H1 (cell line): ENCODE results near the gene AHSG. TPM values are rescaled to one million over a fixed set of nuclear protein-coding genes. Genes with fewer than 3 reads are reported as not detected.

Experiments used
- ATF2 ChIP-seq: IDR thresholded peaks from 2 replicates; pipeline ENCODE4 v1.6.1; 2012; ENCODE audit warnings: low read length, inconsistent platforms
- BRCA1 ChIP-seq: IDR thresholded peaks from 2 replicates; pipeline ENCODE4 v1.6.1; 2012; ENCODE audit warnings: low read depth, low read length, improper control_type of control experiment
- POLR2A ChIP-seq, 2 experiments: IDR thresholded peaks; 1 replicate in 1 of 2; 2 replicates in 1 of 2; pipeline ENCODE4 v1.6.1; 2011; ENCODE audit warnings: low read depth in 2 of 2, low read length in 2 of 2, mild to moderate bottlenecking in 2 of 2; ENCODE audit errors: control extremely low read depth in 1 of 2
- RFX5 ChIP-seq: IDR thresholded peaks from 2 replicates; pipeline ENCODE4 v1.6.1; 2011; ENCODE audit warnings: low read depth, low read length, improper control_type of control experiment, borderline replicate concordance
- ZNF274 ChIP-seq: IDR thresholded peaks from 2 replicates; pipeline ENCODE4 v1.7.0; 2012; ENCODE audit warnings: low read length, borderline replicate concordance; ENCODE audit errors: extremely low read depth
- polyA plus RNA-seq, 7 experiments: library from polyadenylated mRNA; depleted of rRNA in 3 of 7; stranded (reverse) in 5 of 7; unstranded in 2 of 7; fragments of >200 nt in 5 of 7; fragments of 200-250 nt in 2 of 7; gene quantifications; 1 replicate in 5 of 7; 2 replicates in 1 of 7; 4 replicates in 1 of 7; pipeline versions ENCODE4 v1.2.1 to v1.2.3, GENCODE V29; 2011 to 2013; ENCODE audit warnings: missing spikeins in 2 of 7, mixed read lengths in 2 of 7
- total RNA-seq: library from RNA; stranded (reverse); fragmentation: NEBNext Ultra II Directional; extraction: Animal tissue kit (Norgen Biotek cat#: 25700); gene quantifications from 2 replicates; pipeline ENCODE4 v1.2.1, GENCODE V29; 2021
- TF ChIP-seq, protein P1 (sequence below): fragments of 300-600 bp; sonication (generic); IDR thresholded peaks from 2 replicates; pipeline ENCODE4 v1.7.1; 2012; ENCODE audit warnings: low read length, moderate library complexity, mild to moderate bottlenecking, inconsistent platforms; ENCODE audit not compliant: insufficient replicate concordance

The AHSG gene
- total and polyA plus RNA-seq, 2 of the 8 experiments (the other 6 are each of a cell fraction or from before 2014, with no cell fraction given) = 0.68 to 0.78 TPM

- no peak for TF ChIP-seq BRCA1
- TF ChIP-seq RFX5 = no peak
- no peak for TF ChIP-seq POLR2A (IDR thresholded peaks at IDR 0.05; ENCODE audit: control extremely low read depth in 1 of 2, low read depth in 2 of 2, low read length in 2 of 2)
- no peak for TF ChIP-seq ATF2
- TF ChIP-seq, protein P1, sequence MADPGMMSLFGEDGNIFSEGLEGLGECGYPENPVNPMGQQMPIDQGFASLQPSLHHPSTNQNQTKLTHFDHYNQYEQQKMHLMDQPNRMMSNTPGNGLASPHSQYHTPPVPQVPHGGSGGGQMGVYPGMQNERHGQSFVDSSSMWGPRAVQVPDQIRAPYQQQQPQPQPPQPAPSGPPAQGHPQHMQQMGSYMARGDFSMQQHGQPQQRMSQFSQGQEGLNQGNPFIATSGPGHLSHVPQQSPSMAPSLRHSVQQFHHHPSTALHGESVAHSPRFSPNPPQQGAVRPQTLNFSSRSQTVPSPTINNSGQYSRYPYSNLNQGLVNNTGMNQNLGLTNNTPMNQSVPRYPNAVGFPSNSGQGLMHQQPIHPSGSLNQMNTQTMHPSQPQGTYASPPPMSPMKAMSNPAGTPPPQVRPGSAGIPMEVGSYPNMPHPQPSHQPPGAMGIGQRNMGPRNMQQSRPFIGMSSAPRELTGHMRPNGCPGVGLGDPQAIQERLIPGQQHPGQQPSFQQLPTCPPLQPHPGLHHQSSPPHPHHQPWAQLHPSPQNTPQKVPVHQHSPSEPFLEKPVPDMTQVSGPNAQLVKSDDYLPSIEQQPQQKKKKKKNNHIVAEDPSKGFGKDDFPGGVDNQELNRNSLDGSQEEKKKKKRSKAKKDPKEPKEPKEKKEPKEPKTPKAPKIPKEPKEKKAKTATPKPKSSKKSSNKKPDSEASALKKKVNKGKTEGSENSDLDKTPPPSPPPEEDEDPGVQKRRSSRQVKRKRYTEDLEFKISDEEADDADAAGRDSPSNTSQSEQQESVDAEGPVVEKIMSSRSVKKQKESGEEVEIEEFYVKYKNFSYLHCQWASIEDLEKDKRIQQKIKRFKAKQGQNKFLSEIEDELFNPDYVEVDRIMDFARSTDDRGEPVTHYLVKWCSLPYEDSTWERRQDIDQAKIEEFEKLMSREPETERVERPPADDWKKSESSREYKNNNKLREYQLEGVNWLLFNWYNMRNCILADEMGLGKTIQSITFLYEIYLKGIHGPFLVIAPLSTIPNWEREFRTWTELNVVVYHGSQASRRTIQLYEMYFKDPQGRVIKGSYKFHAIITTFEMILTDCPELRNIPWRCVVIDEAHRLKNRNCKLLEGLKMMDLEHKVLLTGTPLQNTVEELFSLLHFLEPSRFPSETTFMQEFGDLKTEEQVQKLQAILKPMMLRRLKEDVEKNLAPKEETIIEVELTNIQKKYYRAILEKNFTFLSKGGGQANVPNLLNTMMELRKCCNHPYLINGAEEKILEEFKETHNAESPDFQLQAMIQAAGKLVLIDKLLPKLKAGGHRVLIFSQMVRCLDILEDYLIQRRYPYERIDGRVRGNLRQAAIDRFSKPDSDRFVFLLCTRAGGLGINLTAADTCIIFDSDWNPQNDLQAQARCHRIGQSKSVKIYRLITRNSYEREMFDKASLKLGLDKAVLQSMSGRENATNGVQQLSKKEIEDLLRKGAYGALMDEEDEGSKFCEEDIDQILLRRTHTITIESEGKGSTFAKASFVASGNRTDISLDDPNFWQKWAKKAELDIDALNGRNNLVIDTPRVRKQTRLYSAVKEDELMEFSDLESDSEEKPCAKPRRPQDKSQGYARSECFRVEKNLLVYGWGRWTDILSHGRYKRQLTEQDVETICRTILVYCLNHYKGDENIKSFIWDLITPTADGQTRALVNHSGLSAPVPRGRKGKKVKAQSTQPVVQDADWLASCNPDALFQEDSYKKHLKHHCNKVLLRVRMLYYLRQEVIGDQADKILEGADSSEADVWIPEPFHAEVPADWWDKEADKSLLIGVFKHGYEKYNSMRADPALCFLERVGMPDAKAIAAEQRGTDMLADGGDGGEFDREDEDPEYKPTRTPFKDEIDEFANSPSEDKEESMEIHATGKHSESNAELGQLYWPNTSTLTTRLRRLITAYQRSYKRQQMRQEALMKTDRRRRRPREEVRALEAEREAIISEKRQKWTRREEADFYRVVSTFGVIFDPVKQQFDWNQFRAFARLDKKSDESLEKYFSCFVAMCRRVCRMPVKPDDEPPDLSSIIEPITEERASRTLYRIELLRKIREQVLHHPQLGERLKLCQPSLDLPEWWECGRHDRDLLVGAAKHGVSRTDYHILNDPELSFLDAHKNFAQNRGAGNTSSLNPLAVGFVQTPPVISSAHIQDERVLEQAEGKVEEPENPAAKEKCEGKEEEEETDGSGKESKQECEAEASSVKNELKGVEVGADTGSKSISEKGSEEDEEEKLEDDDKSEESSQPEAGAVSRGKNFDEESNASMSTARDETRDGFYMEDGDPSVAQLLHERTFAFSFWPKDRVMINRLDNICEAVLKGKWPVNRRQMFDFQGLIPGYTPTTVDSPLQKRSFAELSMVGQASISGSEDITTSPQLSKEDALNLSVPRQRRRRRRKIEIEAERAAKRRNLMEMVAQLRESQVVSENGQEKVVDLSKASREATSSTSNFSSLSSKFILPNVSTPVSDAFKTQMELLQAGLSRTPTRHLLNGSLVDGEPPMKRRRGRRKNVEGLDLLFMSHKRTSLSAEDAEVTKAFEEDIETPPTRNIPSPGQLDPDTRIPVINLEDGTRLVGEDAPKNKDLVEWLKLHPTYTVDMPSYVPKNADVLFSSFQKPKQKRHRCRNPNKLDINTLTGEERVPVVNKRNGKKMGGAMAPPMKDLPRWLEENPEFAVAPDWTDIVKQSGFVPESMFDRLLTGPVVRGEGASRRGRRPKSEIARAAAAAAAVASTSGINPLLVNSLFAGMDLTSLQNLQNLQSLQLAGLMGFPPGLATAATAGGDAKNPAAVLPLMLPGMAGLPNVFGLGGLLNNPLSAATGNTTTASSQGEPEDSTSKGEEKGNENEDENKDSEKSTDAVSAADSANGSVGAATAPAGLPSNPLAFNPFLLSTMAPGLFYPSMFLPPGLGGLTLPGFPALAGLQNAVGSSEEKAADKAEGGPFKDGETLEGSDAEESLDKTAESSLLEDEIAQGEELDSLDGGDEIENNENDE = no peak
- no peak for TF ChIP-seq ZNF274
Measured at GRCh38 chr3:186628756-186629155, 15.9 kb downstream of the AHSG start (continued).
